Stomach (tissue), 4 donors: ENCODE data around the gene DLGAP5.

ENCODE experiments used
- EP300 ChIP-seq: sonication (generic); formaldehyde crosslinking; IDR thresholded peaks from one replicate; pipeline ENCODE4 v1.6.1; 2017; ENCODE audit warnings: antibody characterized with exemption
- POLR2A ChIP-seq, 4 donors: fragments of 450-650 bp; IDR thresholded peaks; one replicate each; pipeline ENCODE4 v1.6.1; 2016; ENCODE audit warnings: antibody characterized with exemption in 4 of 4, control low read depth in 2 of 4, mild to moderate bottlenecking in 1 of 4, moderate library complexity in 1 of 4
- POLR2AphosphoS5 ChIP-seq, 3 donors: sonication (generic); formaldehyde crosslinking; IDR thresholded peaks; one replicate each; pipeline ENCODE4 v1.6.1; 2016; ENCODE audit warnings: antibody characterized with exemption in 3 of 3
- TF ChIP-seq, protein P1 (sequence below), 7 experiments: fragments of 450-650 bp in 4 of 7; fragments of 200-600 bp in 3 of 7; sonication (generic) in 3 of 7; IDR thresholded peaks; one replicate each; pipeline ENCODE4 v1.5.1; 2016 to 2019; ENCODE audit warnings: antibody characterized with exemption in 7 of 7, control low read depth in 2 of 7, mild to moderate bottlenecking in 1 of 7

DNA sequence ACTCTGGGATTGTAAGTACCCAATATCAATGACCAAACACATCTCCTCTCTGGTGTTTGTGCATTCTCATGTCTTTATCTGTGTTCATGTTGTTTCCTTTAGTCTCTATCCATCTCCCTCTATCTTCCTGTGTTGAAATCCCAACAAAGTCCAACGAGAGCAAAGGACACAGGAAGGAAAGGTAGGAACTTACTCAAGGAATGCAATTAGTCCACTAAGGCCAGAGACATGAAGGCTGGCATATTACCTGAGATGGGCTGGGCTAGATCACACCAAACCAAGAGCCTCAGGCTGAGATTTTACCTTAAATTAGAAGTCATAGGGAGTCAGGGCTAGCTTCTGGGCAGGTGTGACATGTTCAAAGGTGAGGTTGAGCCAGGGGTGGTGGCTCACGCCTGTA, 76.7 kb downstream of the DLGAP5 start:
- TF ChIP-seq, protein P1, sequence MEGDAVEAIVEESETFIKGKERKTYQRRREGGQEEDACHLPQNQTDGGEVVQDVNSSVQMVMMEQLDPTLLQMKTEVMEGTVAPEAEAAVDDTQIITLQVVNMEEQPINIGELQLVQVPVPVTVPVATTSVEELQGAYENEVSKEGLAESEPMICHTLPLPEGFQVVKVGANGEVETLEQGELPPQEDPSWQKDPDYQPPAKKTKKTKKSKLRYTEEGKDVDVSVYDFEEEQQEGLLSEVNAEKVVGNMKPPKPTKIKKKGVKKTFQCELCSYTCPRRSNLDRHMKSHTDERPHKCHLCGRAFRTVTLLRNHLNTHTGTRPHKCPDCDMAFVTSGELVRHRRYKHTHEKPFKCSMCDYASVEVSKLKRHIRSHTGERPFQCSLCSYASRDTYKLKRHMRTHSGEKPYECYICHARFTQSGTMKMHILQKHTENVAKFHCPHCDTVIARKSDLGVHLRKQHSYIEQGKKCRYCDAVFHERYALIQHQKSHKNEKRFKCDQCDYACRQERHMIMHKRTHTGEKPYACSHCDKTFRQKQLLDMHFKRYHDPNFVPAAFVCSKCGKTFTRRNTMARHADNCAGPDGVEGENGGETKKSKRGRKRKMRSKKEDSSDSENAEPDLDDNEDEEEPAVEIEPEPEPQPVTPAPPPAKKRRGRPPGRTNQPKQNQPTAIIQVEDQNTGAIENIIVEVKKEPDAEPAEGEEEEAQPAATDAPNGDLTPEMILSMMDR (IDR thresholded peaks at IDR 0.05), result no peak
- TF ChIP-seq POLR2A (IDR thresholded peaks at IDR 0.05) (no peak), EP300 (no peak), POLR2AphosphoS5 (IDR thresholded peaks at IDR 0.05) (no peak)
